NCI-H82 treated with DMSO at 0.1 percent for 48 hours (cell line): Measurements from ENCODE around the gene SNX24.

ENCODE experiments used
- DNase-seq: peaks from one replicate; lab custom pipeline; 2025; ENCODE audit not compliant: unreplicated experiment; lab: John Stamatoyannopoulos, UW

SNX24 gene

GRCh38 chr5:122999947-123000563 is 154.6 kb downstream of the SNX24 start:
- no peak for DNase-seq

DNA sequence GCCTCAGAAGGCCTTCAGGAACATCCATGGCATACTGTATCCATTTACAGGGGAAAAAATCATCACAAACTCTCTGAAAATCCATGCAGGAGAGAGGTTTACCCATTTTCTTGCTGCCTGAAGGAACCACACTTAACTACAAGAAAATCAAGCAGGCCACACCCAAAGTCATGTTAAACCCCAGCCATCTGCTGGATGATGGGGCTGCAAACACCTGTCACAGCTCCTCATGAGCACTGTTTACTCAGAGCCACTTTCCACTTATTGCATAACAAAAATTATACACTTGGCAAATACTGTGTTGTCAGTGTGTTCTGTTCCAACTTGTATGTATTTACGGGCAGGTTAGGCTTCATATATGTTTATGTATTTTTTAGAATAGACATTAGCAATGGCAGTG is 155.3 kb downstream of the SNX24 start:
- DNase-seq: peak; percentile 12

DNA sequence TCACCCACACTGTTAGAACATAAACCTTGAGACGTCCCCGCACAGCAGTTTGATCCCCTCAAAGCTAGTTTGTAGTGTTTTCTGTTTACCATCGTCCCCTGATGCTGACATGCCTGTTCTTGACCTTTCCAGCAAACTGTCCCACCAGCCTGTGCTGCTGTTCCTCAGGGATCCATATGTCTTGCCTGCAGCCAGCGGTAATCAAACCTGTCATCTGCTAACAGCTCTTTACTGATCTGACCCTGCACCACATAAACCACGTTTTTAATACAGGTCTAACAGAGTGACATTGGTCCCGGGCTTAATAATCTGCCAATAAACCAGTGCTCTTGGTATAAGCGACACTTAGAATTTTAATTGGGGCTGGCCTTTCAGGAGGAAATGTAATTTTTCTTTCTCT is 156.4 kb downstream of the SNX24 start:
- peak; percentile 1 for DNase-seq

- no peak for DNase-seq
Observed at GRCh38 chr5:123007182-123007581, 161.8 kb downstream of the SNX24 start.

GRCh38 chr5:123007754-123008153 is 162.3 kb downstream of the SNX24 start:
- DNase-seq: no peak

GRCh38 chr5:123012321-123012720 is 166.9 kb downstream of the SNX24 start:
- no peak for DNase-seq

DNA sequence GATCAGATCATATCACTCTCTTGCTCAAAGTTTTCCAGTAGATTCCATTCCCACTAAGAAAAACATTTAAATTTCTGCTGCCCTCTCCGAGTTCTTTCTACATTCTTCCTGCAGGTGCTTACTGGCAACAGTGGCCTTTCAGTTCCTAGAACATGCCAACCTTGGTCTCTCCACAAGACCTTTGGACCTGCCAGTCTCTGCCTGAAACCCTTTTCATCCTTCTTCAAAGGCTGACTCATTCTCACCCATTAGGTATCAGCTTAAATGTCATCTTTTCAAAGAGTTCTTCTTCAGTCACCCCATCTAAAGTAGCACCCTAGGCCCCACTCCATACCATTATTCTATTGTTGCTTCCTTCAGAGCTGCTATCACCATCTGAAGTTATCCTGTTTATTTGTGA is 169.3 kb downstream of the SNX24 start:
- no peak for DNase-seq

DNA sequence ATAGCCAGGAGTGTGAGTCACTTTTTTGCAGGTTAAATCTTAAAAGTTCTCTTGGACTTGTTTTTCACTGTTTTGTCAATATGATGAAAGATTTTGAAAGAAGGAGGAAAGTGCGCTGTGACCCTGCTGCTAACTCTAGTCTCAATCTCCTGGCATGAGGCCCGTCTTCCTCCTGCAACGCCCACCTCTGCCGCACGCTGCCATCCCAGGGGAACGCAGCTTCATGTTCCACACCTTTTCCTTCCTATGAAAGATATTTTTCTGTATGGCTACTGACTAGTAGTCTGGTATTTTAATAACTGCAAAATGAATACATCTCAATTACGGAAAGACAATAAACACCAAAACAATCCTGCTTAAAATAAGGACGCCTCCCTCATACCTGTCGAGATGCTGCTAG is 182.8 kb downstream of the SNX24 start:
- no peak for DNase-seq

- no peak for DNase-seq
Observed at GRCh38 chr5:123033157-123033671, 187.8 kb downstream of the SNX24 start.

DNA sequence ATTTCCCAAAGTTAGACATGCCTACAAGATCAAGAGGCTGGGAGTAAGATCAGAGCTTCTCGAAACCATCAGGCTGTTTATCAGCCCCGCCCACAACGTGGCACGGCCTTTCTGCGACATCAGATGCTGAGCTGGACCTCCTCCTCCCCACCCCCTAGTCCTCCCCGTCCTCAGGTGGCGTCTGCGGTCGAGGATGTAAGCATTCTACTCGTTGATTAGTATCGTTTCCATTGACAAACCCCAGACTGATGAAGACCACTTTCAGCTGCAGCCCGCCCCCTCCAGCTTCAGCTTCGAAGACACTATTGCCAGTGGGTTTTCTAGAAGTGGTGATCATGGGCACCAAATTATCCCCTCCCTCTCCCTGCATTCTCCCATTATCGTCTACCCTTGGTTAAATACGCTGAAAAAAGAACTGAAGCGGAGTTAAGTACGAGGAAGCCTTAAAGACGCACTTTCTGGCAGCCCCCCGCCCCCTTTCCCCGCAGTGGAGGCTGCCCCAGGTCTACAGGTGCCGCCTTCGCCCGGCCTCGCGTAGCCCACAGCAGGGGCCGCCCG is 190.0 kb downstream of the SNX24 start:
- no peak for DNase-seq

GRCh38 chr5:123035918-123036390 is 190.5 kb downstream of the SNX24 start:
- no peak for DNase-seq

DNA sequence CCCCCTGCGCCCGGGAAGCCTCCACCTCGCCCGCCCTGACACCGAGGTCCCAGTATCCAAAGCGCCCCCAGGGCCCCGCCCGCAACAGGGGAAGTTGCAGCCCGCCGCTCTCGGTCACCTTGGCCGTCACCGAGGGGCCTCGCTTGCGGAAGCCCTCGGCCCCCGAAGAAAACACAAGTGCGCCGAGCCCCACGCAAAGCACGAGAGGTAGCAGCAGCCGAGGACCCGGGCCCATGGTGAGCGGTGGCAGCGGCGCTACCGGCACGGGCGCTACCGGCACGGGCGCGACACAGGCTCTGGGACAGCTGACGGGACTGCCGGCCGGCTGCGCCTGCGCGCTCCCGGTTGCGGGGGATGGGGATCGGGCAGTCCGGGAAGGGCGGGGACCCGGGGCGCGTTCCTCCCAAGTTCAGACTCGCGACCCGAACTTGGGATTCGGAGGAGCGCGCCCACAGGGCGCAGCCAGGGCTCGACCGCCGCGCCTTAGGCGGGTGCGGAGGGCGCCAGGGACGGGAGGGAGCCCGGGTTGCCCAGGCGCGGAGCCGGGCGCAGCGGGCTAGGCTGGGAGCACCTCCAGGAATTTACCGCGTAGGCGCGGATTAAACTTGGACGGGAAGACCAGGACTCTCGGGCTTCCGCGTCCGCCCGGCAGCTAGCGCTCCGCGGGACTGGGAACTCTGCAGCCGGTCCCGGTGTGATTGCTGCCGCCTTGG is 191.1 kb downstream of the SNX24 start, which contains the start of gene PPIC:
Gene PPIC (minus strand): TSS at position 335 of the 713 bp plus-strand sequence. CDS start 100 bp downstream, at position 235.
- no peak for DNase-seq

- no peak for DNase-seq
Observed at GRCh38 chr5:123037104-123037418, 191.6 kb downstream of the SNX24 start.

- no peak for DNase-seq
Observed at GRCh38 chr5:123039673-123040072, 194.3 kb downstream of the SNX24 start.

- DNase-seq: no peak
Observed at GRCh38 chr5:123044926-123045617, 199.7 kb downstream of the SNX24 start.

DNA sequence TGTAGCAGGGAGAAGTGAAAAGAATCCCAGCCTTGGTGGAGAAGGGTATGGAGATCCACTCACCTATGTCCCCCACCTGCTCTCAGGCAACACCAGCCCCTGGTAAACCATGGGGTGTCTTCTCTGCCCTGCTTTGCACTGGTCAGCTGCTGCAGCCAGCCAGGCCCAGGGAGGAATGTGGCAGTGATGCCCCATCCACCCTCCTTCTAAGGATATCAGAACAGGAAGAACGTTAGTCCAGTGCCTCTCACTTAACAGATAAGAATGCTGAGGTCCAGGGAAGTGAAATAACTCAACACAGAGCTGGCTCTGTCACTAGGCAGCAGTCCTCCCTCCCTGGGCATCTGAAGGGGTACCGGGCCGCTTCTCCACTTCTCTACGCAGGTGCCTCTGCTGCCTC is 200.8 kb downstream of the SNX24 start:
- DNase-seq: no peak

- no peak for DNase-seq
Observed at GRCh38 chr5:123047706-123048105, 202.3 kb downstream of the SNX24 start.

GRCh38 chr5:123051206-123051605 is 205.8 kb downstream of the SNX24 start:
- DNase-seq: no peak
